GM12873 (cell line): ENCODE results near the gene CRADD.

ENCODE experiments used
- TF ChIP-seq, protein P1 (sequence below): IDR thresholded peaks from 2 replicates; pipeline ENCODE4 v1.5.1; 2012; ENCODE audit warnings: low read depth, mild to moderate bottlenecking, moderate library complexity, low read length, control low read depth; ENCODE audit not compliant: insufficient read depth; ENCODE audit errors: missing control alignments

CRADD gene

DNA sequence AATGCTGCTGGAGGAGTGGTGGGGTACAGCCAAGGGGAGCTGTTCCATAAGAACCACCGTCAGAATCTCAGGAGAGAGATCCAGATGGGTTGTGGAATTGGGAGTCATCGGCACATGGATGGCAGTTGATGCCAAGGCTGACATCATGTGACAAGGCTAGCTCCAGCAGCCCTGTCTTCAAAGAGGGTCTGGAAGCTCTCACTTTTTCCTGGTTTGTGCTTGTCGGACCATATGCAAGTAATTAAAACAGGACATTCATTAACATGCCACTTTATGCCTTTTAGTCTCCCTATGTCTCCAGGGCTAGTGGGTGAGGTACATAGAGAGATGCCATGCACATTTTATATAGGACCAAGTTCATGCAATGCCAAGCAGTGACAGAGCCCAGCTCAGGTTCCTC, 211.8 kb downstream of the CRADD start:
- TF ChIP-seq, protein P1, sequence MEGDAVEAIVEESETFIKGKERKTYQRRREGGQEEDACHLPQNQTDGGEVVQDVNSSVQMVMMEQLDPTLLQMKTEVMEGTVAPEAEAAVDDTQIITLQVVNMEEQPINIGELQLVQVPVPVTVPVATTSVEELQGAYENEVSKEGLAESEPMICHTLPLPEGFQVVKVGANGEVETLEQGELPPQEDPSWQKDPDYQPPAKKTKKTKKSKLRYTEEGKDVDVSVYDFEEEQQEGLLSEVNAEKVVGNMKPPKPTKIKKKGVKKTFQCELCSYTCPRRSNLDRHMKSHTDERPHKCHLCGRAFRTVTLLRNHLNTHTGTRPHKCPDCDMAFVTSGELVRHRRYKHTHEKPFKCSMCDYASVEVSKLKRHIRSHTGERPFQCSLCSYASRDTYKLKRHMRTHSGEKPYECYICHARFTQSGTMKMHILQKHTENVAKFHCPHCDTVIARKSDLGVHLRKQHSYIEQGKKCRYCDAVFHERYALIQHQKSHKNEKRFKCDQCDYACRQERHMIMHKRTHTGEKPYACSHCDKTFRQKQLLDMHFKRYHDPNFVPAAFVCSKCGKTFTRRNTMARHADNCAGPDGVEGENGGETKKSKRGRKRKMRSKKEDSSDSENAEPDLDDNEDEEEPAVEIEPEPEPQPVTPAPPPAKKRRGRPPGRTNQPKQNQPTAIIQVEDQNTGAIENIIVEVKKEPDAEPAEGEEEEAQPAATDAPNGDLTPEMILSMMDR = no peak

DNA sequence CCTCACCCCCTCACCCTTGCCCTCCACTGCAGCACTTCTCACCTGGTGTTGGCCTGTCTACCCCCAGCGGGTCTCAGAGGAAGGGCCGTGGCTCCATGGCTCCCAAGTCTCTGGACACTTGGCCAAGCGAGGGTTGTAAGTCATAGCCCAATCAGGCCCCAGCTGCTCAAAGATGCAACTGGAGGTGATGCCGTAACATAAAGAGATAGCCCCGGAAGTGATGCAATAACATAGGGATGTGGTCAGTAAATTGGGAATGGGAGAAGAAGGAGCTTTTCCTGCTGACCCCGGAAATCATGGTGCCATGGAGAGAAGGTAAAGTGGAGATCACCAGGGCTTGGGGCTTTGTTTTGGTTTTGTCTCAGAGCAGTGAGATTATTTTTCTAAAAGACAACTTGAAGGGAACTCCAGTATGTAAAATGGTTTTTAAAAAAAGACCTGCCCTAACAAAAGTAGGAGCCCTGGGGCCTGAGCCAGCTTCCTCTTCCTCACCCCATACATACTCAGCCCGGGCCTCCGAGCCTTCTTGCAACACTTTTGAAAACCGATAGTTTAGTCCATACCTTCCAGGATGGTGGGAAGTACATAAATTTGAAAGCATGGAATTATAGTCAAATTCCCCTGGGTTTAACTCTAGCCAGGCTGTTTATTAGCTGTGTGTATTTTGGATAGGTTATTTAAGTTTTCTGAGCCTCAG, 212.5 kb downstream of the CRADD start:
- TF ChIP-seq, protein P1 = no peak

- TF ChIP-seq, protein P1 = no peak
These were observed 215.5 kb downstream of the CRADD start for GRCh38 chr12:93892423-93893268.

- TF ChIP-seq, protein P1 = no peak
These were observed 217.4 kb downstream of the CRADD start for GRCh38 chr12:93894391-93895088.

DNA sequence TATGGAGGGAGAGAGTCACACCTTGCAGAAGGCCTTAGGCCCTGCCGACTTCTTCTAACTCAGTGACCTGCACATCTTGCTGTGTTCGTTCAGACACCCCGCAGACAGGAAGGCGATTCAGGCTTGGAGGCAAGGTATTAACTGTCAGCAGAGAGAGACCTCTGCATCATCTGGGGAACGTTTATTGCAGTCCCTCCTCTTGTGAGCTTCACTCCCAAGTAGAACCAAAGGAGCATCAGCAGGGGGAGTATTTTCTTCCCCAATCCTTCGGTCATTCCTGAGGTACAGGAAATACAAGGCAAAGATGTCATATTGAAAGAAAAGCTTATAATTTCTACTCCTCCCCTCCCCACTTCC, 217.9 kb downstream of the CRADD start:
- TF ChIP-seq, protein P1 = no peak

- TF ChIP-seq, protein P1 = peak; percentile 30
These were observed 219.3 kb downstream of the CRADD start for GRCh38 chr12:93896427-93896826.

DNA sequence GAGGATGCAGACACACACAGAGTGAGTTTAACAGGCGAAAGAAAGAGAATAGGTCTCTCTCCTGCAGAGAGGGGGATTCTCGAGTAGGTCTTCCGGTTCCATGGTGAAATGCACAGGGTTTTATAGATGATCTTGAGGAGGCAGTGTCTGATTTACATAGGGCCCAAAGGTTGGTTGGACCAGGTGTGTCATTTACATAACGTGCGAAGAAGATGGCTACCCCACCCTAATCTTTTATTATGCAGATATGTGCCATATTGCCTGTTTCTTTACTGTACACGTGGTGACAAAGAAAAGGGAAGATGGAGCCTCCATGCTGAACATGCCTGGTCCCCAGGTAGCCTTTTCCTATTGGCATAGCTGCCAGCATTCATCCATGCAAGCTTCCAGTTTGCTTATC, 219.8 kb downstream of the CRADD start:
- TF ChIP-seq, protein P1 = no peak
